GM21825 (cell line): ENCODE measurements around the gene PICALM.
"Not testable (repeated sequence)": the region's sequence is repeated elsewhere in the genome, so short reads cannot be mapped to it uniquely, and the experiment has no call there.

Experiments
- ATAC-seq: cut with Tn5 transposase; IDR thresholded peaks from one replicate; pipeline ENCODE4 v1.9.1; 2021; ENCODE audit warnings: mild to moderate bottlenecking, moderate library complexity; ENCODE audit not compliant: unreplicated experiment

The PICALM gene

DNA sequence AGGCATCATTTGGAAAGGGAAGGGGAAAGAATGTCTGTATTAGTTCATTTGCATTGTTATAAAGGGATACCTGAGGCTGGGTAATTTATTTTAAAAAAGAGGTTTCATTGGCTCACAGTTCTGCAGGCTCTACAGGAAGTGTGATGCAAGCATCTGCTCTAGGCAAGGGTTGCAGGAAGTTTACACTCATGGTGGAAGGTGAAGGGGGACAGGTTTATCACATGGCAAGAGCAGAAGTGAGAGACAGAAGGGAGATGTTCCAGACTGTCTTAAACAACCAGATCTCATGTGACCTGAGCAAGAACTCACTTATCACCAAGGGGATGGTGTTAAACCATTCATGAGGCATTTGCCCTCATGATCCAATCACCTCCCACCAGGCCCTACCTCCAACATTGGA lies 123.1 kb downstream of the PICALM start:
- ATAC-seq: no peak

DNA sequence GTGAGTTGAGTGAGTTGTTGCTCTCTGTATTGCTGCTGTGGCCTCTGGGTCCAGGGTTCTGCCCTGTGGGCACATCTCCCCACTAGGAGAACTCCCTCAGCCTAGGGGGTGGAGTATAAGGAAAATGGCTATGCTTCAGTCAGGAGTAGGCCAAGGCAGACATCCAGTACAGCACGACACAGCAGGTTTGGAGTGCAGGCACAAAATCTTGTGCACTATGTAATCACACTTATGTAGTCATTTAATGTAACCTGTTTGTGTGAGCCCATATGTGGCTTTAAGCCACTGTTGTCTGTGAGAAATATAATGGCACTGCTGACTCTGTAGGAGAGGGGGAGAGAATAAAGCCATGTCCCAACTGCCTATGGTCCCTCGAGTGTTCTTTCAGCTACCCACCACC lies 123.6 kb downstream of the PICALM start:
- no peak for ATAC-seq

DNA sequence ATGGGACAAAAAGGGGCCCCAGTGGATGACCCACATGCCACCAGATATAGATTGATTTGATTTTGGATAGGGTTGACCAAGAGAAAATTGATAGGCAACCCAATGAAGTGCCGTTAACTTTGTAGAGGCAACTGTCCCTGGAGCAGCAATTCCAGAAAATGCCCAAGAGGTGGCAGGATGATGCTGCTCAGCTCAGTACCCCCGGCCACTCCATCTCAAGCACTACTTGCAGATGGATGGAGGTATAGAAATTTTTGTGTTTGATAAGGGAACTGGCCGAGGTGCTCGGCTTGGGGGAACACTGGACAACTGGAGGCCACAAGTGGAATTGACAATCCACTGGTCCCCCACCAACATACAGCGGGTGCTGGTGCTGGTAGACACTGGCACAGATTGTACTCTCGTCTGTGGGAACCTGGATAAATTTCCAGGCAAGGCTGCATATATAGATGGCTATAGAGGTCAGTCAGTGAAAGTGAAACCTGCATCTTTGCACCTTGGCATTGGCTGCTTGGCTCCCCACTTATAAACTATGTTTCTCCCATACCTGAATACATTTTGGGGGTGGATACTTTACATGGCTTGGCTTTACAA lies 127.4 kb downstream of the PICALM start:
- no peak for ATAC-seq

DNA sequence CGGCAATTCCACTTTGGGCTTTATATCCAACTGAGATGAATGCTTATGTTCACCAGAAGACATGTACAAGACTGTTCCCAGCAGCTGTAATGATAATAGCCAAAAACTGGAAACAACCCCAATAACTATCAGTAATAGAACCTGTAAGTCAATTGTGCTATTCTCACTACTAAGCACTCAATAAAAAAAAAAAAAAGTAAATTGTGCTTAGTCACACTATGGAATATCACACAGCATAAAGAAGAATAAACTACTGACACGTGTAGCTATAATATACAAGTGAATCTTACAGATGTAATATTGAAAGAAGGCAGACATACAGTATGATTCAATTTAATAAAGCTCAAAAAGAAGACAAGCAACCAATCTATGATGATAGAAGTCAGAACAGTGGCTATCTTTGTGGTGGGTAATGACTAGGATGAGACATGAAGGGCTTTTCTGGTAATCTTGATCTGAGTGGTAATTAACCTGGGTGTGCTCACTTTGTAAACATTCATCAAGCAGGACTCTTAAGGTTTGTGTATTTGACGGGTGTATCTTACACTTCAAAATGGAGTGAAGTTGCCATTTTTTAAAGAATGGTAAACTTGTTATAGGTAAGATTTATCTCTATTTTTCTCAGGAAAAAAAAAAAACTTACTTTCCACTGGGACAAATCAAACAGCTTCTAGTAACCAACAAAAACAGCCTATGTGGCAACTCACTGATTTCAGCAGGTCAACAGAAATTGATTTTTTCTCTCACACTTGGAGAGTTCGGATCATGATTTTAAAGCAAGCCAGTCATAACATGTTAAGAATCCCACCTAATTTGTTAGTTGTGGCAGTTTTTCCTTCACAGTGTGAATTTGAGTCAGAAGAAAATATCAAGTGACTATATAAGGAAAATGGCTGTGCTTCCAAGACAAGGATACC lies 129.5 kb downstream of the PICALM start:
- no peak for ATAC-seq

DNA sequence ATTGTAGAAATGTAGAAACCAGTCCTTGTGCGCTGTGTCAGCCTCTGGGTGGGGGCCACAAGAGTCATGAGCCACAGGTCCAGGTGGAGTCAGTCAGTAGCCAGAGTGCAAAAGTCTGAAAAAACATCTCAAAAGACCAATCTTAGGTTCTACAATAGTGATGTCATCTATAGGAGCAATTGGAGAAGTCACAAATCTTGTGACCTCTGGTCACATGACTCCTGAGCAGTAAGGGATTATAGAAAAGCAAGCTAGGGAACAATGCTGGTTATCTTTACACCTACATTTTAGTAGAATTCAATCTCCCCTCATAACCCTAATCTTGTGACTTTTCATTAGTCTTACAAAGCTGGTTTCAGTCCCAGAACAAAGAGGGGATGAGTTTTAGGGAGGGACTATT lies 131.0 kb downstream of the PICALM start:
- no peak for ATAC-seq

GRCh38 chr11:85935751-85936150 lies 133.1 kb downstream of the PICALM start:
- ATAC-seq: no peak

DNA sequence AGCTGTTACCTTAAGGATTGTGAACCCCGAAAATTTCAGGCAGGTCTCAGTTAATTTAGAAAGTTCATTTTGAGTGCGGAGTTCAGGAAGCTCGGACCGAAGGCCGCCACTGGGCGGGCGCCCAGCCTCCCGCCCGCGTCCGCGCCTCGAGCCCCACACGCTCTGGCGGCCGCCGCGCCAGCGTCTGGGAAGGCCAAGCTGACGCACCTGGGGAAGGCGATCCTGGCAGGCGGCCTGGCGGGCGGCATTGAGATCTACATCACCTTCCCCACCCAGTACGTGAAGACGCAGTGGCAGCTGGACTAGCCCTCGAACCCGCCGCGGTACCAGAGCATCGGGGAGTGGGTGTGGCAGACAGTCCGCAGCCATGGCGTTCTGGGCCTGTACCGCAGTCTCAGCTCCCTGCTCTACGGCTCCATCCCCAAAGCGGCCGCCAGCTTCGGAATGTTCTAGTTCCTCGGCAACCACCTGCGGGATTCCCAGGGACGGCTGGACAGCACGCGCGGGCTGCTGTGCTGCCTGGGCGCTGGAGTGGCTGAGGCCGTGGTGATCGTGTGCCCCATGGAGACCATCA lies 134.2 kb downstream of the PICALM start:
- no peak for ATAC-seq

DNA sequence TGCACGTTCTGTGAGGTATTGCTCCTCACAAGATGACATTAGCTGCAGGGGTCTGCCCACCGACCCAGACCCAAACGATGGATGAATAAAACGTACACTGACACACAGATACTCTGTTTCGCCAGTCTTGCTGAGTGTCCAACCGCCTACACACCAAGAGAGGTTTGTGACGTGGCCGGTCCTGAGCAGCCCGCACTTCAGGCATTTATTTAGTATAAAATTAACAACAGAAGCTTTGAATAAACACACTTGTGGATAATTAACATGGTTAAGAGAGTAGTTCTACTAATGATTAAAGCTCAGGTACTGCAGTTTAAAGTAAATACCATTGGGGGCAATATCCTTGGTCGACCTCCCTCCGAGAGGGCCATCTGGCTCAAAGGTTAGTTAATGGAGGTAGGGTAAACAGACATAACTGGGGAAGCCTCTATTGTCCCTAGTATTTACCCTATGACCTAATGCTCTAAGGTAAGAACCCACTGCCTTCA lies 138.0 kb downstream of the PICALM start:
- ATAC-seq: no peak

- ATAC-seq: not testable (repeated sequence)
Measured at GRCh38 chr11:85926653-85927214, 142.2 kb downstream of the PICALM start.

- no peak for ATAC-seq
Measured at GRCh38 chr11:85923455-85923854, 145.4 kb downstream of the PICALM start.

DNA sequence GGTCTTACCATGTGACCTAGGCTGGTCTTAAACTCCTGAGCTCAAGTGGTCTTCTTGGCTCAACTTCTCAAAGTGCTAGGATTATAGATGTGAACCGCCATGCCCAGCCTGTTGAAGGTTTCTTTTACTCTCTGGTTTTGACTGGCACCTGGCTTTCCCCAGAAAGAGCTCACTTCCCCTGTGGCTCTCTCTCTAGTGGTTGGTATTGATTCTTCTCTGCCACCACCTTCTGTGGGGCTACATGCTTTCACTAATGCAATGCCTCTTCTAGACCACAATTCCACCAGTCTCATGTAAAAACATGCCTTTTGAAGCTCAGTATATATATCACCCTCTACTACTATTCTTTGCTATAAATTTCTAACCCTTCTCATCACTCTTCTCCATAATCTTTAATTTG lies 146.5 kb downstream of the PICALM start:
- ATAC-seq: no peak

DNA sequence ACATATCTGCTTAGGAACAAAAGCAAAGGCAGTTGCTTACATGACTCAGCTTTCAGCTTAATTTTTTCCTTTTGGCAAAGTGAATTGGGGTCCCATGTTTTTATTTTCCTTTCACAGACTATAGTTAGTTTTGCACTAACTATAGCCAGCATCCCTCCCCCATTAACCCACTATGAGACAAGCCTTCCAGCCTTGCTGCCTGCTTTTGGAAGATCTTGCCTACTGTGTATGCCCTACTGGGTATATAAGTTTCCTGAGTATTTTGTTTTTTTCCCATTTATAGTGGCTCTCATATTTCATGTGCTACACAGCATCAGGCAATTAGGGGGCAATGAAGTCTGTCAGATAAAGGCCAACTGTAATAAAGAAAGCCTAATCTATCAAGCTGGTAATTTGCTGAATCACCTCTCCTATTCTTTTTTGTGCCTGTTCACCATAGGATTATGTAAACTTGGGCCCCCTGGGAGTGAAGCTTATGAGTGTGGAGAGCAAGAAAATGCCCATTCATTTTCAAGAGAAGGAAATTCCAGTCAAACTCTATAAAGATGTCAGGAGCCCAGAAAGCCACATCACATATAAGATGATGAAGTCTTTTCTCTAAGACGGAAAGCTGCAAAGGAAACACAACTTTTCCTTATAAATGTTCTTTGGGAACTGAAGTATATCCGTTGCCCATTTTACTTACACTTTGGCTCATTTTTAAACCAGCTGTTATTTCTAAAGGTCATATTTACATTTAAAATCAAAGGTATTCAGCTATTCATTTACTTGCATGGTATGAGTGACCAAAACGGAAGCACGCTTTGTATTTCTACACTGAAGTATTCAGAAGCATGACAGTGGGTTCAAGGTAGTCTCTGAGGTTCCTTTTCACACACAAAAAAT lies 149.7 kb downstream of the PICALM start:
- ATAC-seq: no peak

GRCh38 chr11:85914425-85914824 lies 154.5 kb downstream of the PICALM start:
- ATAC-seq: no peak

GRCh38 chr11:85913513-85913912 lies 155.4 kb downstream of the PICALM start:
- no peak for ATAC-seq

DNA sequence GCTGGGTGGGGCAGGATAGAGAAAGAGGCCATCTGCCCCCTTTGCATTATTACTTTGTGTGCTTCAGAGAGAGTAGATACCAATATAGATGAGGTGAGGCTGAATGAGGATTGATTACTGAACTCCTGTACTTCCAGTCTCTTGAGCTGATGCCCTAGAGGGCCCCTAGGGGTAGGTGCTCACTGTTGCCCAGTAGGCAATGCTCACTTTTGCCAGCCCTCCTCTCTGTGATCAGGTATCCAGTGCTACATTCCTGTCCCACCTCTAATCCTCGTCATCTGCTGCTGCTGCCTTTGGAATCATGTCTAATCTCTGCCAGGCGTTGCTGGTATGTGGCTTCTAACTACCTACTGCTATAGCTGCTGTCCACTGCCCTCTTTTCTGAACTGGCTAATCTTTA lies 156.5 kb downstream of the PICALM start:
- no peak for ATAC-seq
